Vagina (tissue), 2 donors: ENCODE measurements around the gene WFDC2. TPM values are rescaled to one million over a fixed set of nuclear protein-coding genes. Genes with fewer than 3 reads are reported as not detected.
A peak's percentile ranks its signal among the peaks of the same experiment; 100 is the strongest.

Experiments used
- DNase-seq, 2 donors: peaks; one replicate each; pipeline ENCODE4 v3.0.0-alpha.2; 2017; ENCODE audit errors: extremely low spot score in 2 of 2
- H3K27ac ChIP-seq: fragments of 200-600 bp; sonication (generic); one replicate; pipeline ENCODE4 v1.5.1; 2019
- H3K27me3 ChIP-seq: fragments of 200-600 bp; sonication (generic); one replicate; pipeline ENCODE4 v1.5.1; 2019
- H3K36me3 ChIP-seq, 2 donors: fragments of 200-600 bp; sonication (generic); one replicate each; pipeline ENCODE4 v1.5.1; 2017 to 2019
- H3K4me1 ChIP-seq: fragments of 200-600 bp; sonication (generic); one replicate; pipeline ENCODE4 v1.5.1; 2019
- H3K4me3 ChIP-seq, 2 donors: fragments of 200-600 bp; sonication (generic); 1 replicate in 1 of 2; 2 replicates in 1 of 2; pipeline ENCODE4 v1.5.1; 2016 to 2019
- H3K9me3 ChIP-seq: fragments of 200-600 bp; sonication (generic); one replicate; pipeline ENCODE4 v1.5.1; 2019
- CTCF ChIP-seq, 3 experiments: fragments of 450-650 bp in 2 of 3; fragments of 200-600 bp in 1 of 3; sonication (generic) in 1 of 3; IDR thresholded peaks; one replicate each; pipeline ENCODE4 v1.5.1; 2017 to 2019; ENCODE audit warnings: antibody characterized with exemption in 3 of 3, mild to moderate bottlenecking in 2 of 3, moderate library complexity in 2 of 3
- POLR2A ChIP-seq, 2 donors: fragments of 450-650 bp; IDR thresholded peaks; one replicate each; pipeline ENCODE4 v1.6.1; 2017; ENCODE audit warnings: antibody characterized with exemption in 2 of 2, mild to moderate bottlenecking in 2 of 2, moderate library complexity in 2 of 2
- POLR2AphosphoS5 ChIP-seq, 2 donors: sonication (generic); formaldehyde crosslinking; IDR thresholded peaks; one replicate each; pipeline ENCODE4 v1.9.0; 2017; ENCODE audit warnings: antibody characterized with exemption in 2 of 2, mild to moderate bottlenecking in 2 of 2, low read depth in 1 of 2; ENCODE audit not compliant: insufficient read depth in 1 of 2
- intact Hi-C: fragments of 100-400 bp; cut with DNase I; formaldehyde crosslinking; loops from one replicate; pipeline ENCODE4 v1.15.1; 2023
- microRNA-seq: library from miRNA; unstranded; fragments of <30 nt; microRNA quantifications from one replicate; pipeline ENCODE4, GENCODE V29; 2017; ENCODE audit warnings: borderline number of aligned reads, borderline replicate concordance
- small RNA-seq: library from RNA; depleted of rRNA; stranded (forward); fragments of <200 nt; gene quantifications from one replicate; pipeline ENCODE3, GENCODE V24; 2016
- total RNA-seq: library from RNA; depleted of rRNA; stranded (reverse); fragments of >200 nt; gene quantifications from one replicate; pipeline ENCODE4 v1.2.3, GENCODE V29; 2016

Gene WFDC2
- total RNA-seq, 1 donor from 2014 or later = 2.2 TPM

DNA sequence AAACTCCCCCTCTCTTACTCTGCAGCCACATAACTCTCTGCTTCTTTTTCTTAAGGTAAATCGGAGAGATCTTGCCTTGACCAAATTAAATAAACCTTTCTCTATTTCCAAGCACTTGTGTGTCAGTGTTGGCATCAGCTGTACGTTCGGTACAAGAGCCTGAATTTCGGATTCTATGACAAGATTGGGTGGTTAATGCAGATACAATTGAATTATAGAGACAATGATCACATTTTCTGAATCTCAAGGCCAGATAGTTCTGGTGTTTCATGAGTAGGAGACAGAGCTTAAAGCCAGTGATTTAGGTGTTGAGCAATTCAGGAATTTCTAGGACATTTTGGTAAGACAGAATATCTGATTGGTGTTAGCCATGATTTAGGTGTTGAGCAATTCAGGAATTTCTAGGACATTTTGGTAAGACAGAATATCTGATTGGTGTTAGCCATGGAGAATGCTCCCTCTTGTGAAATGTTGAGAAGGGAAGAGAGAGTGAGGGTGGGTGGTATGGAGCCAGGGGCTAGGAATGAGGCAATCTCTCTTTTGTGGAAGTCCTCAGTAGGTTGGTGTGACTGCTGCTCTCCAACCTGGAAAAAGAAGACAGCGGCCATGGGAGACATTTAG lies 40.8 kb downstream of the WFDC2 start:
- TF ChIP-seq POLR2A (IDR thresholded peaks at IDR 0.05) = no peak
- intact Hi-C loops = no loop called here
- Histone ChIP-seq H3K4me1 (no peaks in the 10 kb centered on the region), H3K27ac (no peak overlapping the region), H3K9me3 (no peaks in the 10 kb centered on the region), H3K27me3 (no peaks in the 10 kb centered on the region), H3K36me3 (no peaks in the 10 kb centered on the region), H3K4me3 (no peak overlapping the region)
- no peak for DNase-seq

DNA sequence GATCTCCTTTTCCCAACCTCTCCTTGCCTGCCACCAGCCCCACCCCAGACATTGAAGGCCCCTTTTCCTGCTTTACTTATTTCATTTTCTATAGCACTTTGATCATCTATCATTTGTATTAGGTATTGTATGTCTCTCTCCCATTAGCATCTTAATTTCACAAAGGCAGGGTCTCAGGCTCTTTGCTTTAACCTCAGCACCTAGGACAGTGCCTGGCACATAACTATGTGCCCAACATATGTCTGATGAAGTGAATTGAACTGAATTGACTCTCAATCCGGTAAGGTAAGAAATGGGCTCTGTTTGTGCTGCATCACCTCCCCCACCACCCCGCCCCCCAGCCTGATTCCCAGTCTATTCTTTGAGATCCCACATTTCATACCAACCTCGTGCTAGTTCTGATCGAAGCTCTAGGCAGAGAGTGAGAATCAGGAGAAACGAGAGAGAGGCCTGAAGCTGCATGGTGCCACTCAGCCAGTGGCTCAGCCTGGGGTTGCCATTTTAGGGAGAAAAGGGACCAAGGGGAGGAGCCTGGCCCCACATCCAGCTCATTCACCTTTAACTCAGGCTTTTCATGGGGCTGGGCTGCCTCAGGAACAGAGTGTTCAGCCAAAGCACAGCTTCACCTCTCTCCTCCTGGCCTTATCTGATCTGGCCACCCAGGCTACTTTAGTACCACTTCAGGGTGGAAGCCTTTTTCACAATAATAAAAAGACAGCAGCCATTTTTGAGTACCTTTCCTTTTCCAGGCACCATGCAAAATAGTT lies 45.8 kb downstream of the WFDC2 start, which contains the start of gene SPINT3:
SPINT3 (minus strand) TSS at position 476 of the 767 bp plus-strand sequence; CDS start at position 462, 14 bp downstream.
- Histone ChIP-seq H3K9me3 (no peaks in the 10 kb centered on the region), H3K4me3 (no peak within 1 kb of the TSS), H3K27ac (no peak within 1 kb of the TSS), H3K27me3 (no peaks in the 10 kb centered on the region), H3K4me1 (peaks cover 5% of the 10 kb centered on the region), H3K36me3 (no peaks in the 10 kb centered on the region)
- TF ChIP-seq POLR2A (IDR thresholded peaks at IDR 0.05) (no peak), POLR2AphosphoS5 (IDR thresholded peaks at IDR 0.05; ENCODE audit: insufficient read depth in 1 of 2, low read depth in 1 of 2) (no peak), CTCF (IDR thresholded peaks at IDR 0.05) (no peak)
- peak in 1 of 2 donors; percentile 16 for DNase-seq
- intact Hi-C loops = no loop called here

- DNase-seq = peak in 1 of 2 donors; percentile 56
- H3K27me3 ChIP-seq = no peaks in the 10 kb centered on the region
- TF ChIP-seq POLR2AphosphoS5 (IDR thresholded peaks at IDR 0.05; ENCODE audit: insufficient read depth in 1 of 2, low read depth in 1 of 2) (peak in 1 of 2 donors; percentile 43), CTCF (IDR thresholded peaks at IDR 0.05) (no peak)
- no peak overlapping the region for H3K4me3 ChIP-seq
- intact Hi-C loops = no loop called here
- H3K27ac ChIP-seq = no peak overlapping the region
- H3K36me3 ChIP-seq = no peaks in the 10 kb centered on the region
- no peaks in the 10 kb centered on the region for H3K9me3 ChIP-seq
- H3K4me1 ChIP-seq = peaks cover 5% of the 10 kb centered on the region
Measured at GRCh38 chr20:45518282-45518681, 48.7 kb downstream of the WFDC2 start.

DNA sequence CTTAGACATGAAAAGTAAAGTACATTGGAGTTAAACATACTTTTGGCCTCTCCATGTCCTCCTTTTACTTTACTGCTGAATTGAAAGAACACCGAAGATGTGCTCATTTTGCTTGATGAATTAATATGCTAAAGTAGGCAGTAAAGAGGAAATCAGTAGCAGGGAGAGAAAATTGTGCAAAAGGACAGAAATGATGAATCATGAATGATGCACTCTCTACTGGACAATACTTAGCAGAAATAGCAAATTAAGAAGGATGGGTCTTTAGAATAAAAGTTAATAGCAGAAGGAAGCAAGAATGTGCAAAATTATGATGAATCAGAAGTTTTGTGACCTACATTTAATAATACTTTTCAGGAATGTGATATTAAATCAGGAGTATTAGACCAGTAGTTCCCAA lies 54.3 kb downstream of the WFDC2 start:
- no peaks in the 10 kb centered on the region for H3K9me3 ChIP-seq
- no peak overlapping the region for H3K27ac ChIP-seq
- H3K36me3 ChIP-seq = no peaks in the 10 kb centered on the region
- H3K27me3 ChIP-seq = no peaks in the 10 kb centered on the region
- DNase-seq = no peak
- H3K4me3 ChIP-seq = no peak overlapping the region
- intact Hi-C loops = no loop called here
- TF ChIP-seq CTCF (IDR thresholded peaks at IDR 0.05) = no peak
- TF ChIP-seq POLR2A (IDR thresholded peaks at IDR 0.05) = no peak
- no peak for TF ChIP-seq POLR2AphosphoS5 (IDR thresholded peaks at IDR 0.05; ENCODE audit: insufficient read depth in 1 of 2, low read depth in 1 of 2)
- peaks cover 2% of the 10 kb centered on the region for H3K4me1 ChIP-seq

DNA sequence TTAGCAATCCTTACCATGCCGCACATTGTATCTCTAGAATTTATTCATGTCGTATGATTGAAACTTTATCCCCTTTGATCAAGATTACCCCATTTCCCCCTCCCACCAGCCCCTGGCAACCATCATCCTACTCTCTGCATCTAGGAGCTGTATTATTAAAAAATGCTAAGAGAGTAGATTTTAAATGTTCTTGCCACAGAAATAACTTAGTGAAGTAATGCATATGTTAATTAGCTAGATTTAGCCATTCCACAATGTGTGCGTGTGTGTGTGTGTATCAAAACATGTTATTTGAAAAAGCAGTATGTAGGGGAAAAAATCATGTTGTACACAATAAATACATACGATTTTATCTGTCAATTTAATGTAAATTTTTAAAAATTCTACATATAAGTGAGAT lies 57.7 kb downstream of the WFDC2 start:
- no peaks in the 10 kb centered on the region for H3K9me3 ChIP-seq
- intact Hi-C loops = no loop called here
- H3K36me3 ChIP-seq = no peaks in the 10 kb centered on the region
- no peaks in the 10 kb centered on the region for H3K4me1 ChIP-seq
- no peak for TF ChIP-seq CTCF (IDR thresholded peaks at IDR 0.05)
- no peak for TF ChIP-seq POLR2AphosphoS5 (IDR thresholded peaks at IDR 0.05; ENCODE audit: insufficient read depth in 1 of 2, low read depth in 1 of 2)
- TF ChIP-seq POLR2A (IDR thresholded peaks at IDR 0.05) = no peak
- peak in 1 of 2 donors; percentile 6 for DNase-seq
- no peak overlapping the region for H3K27ac ChIP-seq
- no peak overlapping the region for H3K4me3 ChIP-seq
- no peaks in the 10 kb centered on the region for H3K27me3 ChIP-seq

Small RNA genes within 50 kb of the gene (microRNA-seq; reads per million reads assigned to microRNA genes)
- gene MIR6812 = not detected

Small RNA genes within 50 kb of the gene (small RNA-seq; reads per million reads assigned to genes)
- not detected for gene MIR6812

Other genes starting within 250 kb of the WFDC2 start
- gene SEMG2, start 248.4 kb upstream of the WFDC2 start, total RNA-seq = not detected
- gene SLPI, start 215.2 kb upstream of the WFDC2 start, total RNA-seq = 431 TPM
- gene RBPJL, start 162.9 kb upstream of the WFDC2 start, total RNA-seq = not detected
- gene MATN4, start 161.5 kb upstream of the WFDC2 start, total RNA-seq = not detected
- gene SDC4, start 121.3 kb upstream of the WFDC2 start, total RNA-seq = 62.6 TPM
- 44.9 TPM for gene SYS1, start 106.6 kb upstream of the WFDC2 start, total RNA-seq
- not detected for gene TP53TG5, start 91.4 kb upstream of the WFDC2 start, total RNA-seq
- gene DBNDD2, start 61.5 kb upstream of the WFDC2 start, total RNA-seq = 57.0 TPM
- gene PIGT, start 53.6 kb upstream of the WFDC2 start, total RNA-seq = 81.0 TPM
- gene SPINT3, start 45.9 kb downstream of the WFDC2 start, total RNA-seq = not detected
- not detected for gene WFDC6, start 69.7 kb downstream of the WFDC2 start, total RNA-seq
- gene EPPIN, start 77.6 kb downstream of the WFDC2 start, total RNA-seq = not detected
- gene WFDC8, start 109.5 kb downstream of the WFDC2 start, total RNA-seq = not detected
- not detected for gene WFDC10A, start 160.0 kb downstream of the WFDC2 start, total RNA-seq
- gene WFDC9, start 161.5 kb downstream of the WFDC2 start, total RNA-seq = not detected
- gene WFDC11, start 200.5 kb downstream of the WFDC2 start, total RNA-seq = not detected
- gene WFDC13, start 232.3 kb downstream of the WFDC2 start, total RNA-seq = not detected
- gene WFDC10B, start 235.3 kb downstream of the WFDC2 start, total RNA-seq = not detected